HG03095 (cell line): Measurements from ENCODE around the gene AKR1C1.
"Not testable (repeated sequence)": the region's sequence is repeated elsewhere in the genome, so short reads cannot be mapped to it uniquely, and the experiment has no call there.

Experiments used
- ATAC-seq: cut with Tn5 transposase; IDR thresholded peaks from one replicate; pipeline ENCODE4 v1.9.1; 2021; ENCODE audit warnings: moderate library complexity; ENCODE audit not compliant: unreplicated experiment

Gene AKR1C1

DNA sequence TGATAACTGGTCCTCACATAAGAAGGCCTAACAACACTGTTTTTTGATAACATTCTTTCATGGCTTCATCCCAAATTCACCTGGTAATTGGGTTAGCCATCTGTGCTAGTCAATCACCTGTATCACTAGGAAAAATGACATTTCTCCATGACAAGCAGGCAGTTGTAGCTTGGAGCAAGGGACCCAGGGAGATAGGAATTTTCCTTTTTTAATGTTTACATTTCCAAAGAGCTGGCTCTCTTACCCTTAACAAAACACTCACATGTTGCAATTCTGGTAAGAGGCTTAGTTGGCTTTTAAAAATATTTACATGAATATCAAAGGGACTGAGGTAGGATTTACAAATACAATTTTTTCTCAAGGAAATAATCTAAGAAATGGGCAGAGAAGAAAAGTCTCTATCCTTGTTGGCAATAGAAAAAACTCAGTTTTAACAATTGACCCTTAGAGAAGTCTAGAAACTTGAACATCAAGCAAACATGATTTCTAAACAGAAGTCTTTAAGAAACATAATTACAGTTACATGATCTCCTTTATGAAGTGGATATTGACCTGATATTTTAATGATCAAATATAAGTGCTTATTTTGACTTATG, 16.1 kb upstream of the AKR1C1 start:
- no peak for ATAC-seq

DNA sequence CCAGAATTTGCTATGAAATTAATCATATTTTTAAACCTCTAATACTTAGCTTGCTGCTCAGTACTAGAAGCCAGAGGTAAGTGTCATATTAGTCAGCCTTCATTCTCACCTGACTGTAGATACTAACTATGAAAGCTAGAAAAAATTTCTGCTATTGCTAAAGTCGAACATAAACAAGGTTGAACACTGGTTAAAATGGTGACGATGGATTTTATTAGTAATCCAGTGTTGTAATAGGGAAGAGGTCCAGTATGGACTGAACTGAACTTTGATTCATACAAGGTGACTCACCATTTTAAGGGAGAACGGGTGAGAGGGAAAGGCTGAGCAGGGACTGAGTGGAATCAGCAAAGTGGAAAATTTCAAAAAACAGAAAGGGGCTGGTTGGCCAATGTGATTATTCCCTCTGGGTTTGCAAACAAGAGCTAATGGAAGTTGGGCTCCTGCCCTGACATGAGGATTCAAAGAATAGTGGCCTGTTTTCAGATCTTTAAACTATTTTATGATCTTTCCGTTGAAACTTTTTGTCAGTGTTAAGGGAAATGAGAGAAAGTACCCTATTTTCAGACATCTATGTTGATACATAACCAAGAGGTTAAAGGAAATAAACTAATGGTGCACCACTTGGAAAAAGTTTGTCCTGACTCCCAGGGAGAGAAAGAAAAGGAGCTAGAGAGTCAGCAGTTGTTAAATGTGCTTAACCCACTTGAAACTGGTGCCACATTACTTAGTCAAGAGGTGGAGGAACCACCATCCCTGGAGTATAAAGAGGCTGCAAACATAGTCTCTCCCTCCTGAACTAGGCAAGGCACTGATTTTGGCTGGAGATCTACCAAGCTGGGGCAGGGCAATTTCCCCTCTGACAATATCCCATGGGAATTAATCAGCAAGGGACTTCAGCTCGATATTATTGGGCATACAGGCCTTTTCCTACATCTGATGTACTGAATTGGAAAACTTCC, 15.3 kb upstream of the AKR1C1 start:
- no peak for ATAC-seq

DNA sequence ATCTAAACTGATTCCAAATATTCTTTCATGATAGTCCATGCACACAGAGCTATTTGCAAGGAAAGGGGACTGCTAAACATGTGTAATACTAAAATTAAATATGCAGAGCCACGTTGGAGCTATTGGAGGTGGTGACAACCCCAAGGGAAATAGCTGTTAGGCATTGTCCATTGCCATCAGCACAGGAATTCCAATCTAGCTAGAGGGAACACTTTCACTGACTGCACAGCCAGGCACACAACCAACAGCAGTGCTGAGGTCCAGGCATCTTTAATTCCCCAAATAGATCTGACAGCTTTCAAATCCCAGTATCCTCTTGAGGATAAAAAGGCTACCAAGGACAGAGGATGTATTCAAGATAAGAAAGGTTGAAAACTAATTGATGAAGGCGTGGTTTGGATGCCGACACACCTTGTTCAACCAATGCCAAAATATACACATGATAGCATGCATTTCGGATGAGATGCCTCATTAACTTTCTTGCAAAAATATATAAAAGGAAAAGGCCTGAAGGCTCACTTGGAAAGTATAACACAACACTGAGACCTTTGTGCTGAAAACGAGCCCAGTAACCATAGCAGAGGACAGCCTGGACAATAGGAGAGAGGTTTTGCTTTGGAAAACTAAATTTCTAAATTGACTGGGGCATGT, 11.6 kb upstream of the AKR1C1 start:
- ATAC-seq: not testable (repeated sequence)

DNA sequence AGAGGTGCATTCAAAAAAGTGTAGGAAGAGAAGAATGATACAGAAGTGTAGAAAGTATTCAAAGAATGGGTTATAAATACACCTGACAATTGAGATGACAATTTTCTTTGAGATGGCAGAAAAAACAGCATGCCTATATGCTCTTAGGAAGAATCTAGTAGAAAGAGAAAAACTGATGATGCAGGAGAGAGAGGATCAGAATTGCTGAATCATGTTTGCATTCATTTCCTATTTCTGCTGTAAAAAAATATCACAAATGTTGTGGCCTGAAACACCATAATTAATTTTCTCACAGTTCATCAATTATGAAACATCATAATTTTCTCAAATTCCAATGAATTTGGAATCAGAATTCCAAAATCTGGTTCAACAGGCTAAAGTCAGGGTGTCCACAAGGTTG, 9.8 kb upstream of the AKR1C1 start:
- ATAC-seq: no peak

DNA sequence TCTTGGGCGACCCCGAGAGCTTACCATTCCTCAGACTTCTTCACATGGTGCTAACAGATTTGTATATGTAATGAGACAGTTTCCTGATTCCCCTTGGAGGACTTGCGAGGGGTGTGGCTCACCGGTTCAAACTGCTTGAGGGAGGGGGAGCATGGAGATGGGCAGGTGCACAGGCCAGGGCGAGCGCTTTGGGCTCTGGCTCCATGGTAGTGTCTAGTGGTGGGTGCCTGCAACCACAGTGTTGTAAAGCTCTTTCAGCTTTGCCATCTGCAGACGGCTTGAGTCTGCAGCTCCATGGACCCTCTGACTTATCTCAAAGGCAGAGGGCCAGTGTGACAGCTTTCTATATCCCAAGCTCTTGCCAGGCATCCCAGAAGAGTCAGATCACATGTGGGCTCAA, 7.1 kb upstream of the AKR1C1 start:
- ATAC-seq: not testable (repeated sequence)

DNA sequence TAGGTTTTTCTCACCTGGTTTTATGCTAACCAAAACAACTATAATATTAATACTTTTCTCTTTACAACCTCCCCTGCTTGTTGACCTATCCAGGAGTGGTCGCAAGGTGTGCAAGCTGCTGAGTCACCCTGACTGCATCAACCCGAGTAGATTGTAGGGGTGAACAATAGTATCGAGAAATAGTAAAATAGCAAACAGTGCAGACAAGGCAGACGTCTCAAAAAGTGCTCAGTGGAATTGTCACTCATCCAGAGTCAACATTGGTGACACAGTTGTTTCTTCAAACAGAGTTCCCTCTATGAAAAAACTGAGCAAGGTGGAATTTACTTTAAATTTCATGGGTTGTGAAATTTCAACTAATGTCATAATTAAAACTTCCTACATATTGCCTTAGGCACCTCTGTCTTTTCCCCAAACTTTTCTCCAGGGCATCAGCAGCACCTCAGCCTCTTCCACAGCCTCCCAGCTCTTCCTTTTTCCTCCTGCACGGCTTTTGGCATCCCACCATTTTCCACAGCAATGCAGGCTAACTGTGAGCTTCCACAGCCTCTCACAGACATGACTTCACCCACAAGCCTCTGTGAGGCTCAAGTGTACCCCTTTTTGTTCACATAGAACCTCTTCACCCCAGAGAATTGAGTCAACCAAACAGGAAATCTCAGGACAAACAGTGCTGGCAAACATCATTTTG, 6.1 kb upstream of the AKR1C1 start:
- not testable (repeated sequence) for ATAC-seq

DNA sequence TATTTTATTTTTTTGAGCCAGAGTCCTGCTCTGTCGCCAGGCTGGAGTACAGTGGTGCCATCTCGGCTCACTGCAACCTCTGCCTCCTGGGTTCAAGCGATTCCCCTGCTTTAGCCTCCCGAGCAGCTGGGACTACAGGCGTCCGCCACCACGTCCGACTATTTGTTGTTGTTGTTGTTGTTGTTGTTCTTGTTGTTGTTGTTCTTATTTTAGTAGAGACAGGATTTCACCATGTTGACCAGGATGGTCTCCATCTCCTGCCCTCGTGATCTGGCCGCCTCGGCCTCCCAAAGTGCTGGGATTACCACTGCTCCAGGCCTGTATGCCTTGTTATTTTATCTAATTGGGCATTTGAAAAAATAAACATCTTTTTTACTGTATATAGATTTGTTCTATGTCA, 1.7 kb upstream of the AKR1C1 start:
- not testable (repeated sequence) for ATAC-seq

DNA sequence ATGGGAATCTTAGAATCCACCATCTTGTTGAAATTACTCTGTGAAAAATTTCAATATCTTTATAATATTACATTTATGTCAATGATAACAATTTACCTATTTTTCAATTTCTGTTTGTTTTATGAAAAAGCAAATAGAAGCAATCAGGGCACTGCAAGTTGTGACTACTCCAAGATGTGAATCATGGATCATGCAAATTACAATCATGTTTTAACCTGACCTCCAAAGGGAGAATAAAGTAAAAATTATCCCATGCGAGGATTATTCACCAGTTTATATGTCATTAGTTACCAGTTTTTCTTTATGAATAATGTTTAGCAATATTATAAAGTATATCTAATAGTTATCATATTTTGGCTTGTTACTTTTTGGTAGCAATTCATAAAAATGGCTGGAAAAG, 907 bp upstream of the AKR1C1 start:
- ATAC-seq: not testable (repeated sequence)

DNA sequence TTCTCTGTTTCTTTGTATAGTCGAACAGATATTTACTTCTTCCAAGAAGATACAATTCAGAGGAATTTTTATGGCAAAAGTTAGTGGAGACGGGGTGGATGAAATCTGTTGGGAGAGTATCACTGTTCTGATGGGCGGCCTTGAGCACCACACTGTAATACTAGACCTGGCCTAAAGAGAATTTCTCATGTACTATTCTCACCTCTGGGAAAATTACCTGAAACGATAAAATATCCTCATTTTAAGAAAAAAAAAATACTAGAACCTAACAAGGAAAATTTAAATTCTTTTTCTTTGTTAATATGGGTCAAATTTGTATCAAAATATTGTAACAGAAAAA, 570 bp downstream of the AKR1C1 start:
- ATAC-seq: not testable (repeated sequence)

DNA sequence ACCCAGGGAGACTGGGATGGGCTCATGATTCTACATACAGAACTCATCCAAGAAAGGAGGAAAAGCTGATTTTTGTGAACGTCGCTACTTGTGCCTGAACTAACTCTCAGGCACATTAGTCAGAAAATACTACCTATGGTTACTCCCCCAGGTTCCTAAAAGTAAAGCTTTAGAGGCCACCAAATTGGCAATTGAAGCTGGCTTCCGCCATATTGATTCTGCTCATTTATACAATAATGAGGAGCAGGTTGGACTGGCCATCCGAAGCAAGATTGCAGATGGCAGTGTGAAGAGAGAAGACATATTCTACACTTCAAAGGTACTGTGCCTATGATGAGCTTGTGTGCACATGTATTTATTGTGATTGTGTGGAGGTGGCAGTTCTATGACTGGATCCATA, 2.5 kb downstream of the AKR1C1 start:
- not testable (repeated sequence) for ATAC-seq

DNA sequence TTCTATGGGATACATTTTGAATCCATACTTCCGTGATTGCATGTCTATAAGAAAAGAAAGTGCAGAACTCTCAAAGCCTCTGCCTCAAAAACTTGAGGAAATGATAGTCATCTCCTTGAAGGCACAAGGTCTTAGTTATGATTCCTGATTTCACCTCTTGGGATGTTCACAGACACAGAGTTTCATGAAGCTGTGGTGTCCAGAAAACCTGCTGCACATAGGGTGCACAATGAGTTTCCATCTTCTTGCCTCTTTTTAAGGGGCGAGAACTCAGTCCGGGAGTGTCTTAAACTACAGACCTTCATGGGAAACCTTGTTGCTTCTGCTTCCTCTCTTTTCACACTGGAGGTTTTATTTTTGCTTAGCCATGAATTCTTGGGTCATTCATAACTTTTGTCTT, 4.0 kb downstream of the AKR1C1 start:
- not testable (repeated sequence) for ATAC-seq

DNA sequence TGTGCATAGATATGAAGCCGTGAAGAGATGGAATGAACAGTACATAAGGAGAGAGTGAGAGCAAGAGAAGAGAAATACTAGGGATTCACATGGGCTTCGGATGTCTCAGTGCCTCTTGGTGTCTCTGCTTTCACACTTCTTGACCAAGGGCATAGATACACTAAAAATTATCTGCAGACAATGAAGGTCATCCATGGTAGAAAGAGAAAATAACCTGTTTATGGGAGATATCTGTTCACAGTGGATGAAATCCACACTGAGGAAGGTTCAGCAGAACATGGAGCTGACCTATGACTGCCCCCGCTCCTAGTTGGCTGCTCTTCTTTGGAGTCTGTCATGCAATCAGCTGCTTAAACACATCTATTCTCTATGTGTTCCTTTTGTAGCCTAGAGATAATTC, 6.1 kb downstream of the AKR1C1 start:
- ATAC-seq: not testable (repeated sequence)

DNA sequence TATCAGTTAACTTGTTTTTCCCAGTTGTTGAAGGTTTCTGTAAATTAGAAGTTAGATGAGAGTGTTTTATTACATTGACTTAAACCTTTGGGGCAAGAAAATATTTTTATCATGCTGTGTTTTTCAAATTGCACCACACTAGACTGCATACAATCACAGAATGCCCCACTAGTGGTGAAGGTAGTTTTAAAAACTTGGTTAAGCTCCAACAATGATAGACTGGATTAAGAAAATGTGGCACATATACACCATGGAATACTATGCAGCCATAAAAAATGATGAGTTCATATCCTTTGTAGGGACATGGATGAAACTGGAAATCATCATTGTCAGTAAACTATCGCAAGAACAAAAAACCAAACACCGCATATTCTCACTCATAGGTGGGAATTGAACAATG, 7.1 kb downstream of the AKR1C1 start:
- not testable (repeated sequence) for ATAC-seq

DNA sequence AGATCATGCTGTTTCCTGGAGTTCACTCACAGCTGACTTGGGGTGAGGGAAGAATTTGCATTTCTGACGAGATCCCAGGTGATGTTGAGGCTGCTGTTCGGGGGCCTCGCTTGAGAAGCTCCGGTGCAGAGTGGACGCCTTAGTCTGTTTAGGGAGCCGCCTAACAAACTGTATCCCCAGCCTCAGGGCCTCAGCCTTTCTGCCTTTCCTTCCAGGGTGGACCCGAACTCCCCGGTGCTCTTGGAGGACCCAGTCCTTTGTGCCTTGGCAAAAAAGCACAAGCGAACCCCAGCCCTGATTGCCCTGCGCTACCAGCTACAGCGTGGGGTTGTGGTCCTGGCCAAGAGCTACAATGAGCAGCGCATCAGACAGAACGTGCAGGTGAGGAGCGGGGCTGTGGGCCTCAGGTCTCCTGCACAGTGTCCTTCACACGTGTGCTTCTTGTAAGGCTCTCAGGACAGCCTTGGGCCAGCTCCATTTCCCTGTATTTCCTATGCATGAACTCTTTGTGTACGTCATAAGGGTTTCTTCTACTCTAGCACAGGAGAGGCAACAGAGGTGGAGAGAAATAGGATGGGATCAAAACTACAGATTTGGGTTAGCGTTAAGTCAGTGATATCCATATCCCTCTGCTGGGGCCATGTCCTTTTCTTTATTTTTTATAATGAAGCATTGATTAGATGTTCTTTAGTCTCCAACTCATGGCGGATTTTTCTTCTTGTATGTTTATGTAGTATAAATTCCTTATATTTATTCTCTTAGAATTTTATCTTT, 9.3 kb downstream of the AKR1C1 start:
- ATAC-seq: not testable (repeated sequence)

DNA sequence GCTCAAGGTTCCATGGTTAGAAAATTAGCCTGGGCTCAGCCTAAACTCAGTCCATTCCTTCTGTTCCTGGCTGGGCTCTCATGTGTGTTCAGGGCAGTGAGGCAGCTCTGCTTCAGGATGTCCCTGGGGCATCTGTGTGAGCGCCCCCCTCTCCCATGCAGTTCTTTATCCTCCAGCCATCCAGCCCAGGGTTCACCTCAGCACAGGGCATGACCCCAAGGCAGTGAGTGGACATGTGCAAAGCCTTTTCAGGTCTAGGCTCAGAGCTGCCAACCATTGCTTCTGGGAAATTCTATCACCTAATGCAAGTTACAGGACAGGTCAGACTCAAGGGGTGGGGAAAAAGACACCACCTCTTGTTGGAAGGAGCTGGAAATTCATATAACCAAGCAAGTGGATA, 10.1 kb downstream of the AKR1C1 start:
- not testable (repeated sequence) for ATAC-seq

DNA sequence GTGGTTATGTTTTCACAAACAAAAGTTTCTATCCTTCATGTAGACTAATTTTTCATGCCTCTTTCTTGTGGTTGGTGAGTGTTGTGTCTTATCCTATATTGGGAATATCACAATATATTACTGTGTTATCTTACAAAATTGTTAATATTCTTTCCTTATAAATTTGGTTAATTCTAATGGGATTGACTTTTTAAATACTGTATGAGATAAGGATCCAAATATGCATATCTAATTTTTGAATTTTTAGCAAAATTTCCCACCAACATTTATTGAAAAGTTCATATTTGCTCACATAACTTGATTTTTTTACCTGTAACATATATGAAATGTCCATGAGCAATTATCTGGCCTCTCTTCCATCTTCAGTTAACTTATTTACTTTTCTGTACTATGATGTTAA, 11.2 kb downstream of the AKR1C1 start:
- ATAC-seq: not testable (repeated sequence)

DNA sequence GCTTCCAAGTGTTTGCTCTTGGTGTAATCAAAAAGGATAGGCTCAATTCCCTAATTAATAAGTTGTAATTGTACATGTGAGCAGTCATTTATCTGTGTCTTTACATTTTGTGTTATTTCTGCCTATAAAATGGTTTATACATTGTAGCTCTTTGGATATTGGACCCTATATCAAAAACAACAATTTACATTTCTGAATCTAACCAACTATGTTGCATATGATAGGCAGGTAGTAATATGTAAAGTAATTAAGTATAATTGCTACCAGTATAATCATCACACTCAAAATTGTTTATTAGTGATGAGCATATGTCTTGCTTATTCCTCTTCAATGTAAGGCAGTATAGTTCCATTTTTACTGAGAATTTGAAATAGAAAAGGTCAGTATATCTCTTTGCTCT, 13.8 kb downstream of the AKR1C1 start:
- no peak for ATAC-seq

DNA sequence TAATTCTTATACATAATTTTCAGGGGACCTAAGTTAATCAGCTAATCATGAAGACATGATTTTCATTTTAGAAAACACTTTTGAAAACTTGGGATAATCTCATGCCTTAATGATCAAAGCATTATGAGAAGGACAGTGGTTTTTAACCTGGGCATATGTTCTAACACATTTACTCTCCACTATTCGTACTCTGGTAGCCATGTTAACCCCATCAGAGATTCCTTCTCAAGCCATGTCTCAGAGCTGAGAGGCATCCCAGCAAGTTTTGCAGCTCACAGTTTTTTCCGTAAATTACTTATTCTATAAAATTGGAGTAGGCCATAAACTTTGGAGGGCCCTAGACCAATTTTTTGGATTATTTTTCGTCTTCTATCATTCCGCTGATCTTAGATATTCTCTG, 15.7 kb downstream of the AKR1C1 start:
- ATAC-seq: no peak

DNA sequence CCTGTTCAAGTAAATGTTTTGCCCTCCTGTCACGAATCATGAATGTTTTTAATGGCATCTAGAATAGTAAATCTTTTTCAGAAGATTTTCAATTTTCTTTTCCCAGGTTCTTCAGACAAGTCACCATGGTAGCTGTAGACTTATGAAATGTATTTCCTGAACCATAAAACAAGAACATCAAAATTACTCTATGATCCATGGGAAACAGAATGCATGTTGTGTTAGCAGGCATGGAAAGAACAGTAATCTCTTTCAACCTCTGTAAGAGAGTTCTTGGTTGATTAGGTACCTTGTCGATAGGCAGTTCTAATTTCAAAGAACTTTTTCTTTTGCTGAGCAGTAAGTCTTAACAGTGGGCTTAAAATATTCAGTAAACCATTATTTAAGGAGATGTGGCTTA, 17.6 kb downstream of the AKR1C1 start:
- ATAC-seq: no peak

DNA sequence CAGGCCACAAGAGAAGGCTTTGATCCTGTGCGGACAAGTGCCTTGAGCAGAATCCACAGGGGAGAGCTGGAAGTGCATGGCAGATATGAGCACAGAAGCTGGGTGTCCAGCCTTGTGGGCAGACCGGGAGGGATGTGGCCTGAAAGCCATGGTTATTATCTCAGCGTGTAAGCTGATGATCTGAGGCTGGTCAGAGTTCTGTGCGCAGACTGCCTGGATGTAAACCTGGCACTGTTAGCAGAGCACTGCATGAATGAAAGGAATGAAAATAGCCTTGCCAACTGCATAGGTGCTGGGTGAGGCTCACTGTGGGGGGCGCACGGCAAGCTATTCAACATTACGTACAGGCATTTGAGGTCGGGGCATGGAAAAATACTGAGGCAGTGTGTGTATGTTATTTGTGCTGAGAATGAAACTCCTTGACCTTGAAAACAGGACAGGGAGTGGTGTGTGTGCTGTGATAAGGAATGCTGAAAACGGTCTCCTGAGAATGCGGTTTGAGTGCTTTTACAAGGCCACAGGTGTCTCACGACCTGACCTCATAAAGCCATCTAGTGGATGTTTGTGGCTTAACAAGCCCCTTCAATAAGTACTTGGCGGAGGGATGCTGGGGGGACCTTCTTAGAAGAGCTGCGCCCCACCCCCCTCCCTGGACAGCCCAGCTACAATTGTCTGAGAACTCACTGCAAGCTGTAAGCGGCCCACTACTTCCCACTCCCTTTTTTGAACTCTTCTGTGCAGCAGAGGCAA, 18.7 kb downstream of the AKR1C1 start:
- ATAC-seq: no peak
